GM18502 (cell line): ENCODE measurements around the gene OCA2.
A peak's percentile ranks its signal among the peaks of the same experiment; 100 is the strongest.
"Not testable (repeated sequence)": the region's sequence is repeated elsewhere in the genome, so short reads cannot be mapped to it uniquely, and the experiment has no call there.

ENCODE experiments used
- ATAC-seq: cut with Tn5 transposase; IDR thresholded peaks from one replicate; pipeline ENCODE4 v1.9.1; 2021; ENCODE audit warnings: mild to moderate bottlenecking; ENCODE audit not compliant: unreplicated experiment, poor library complexity

The OCA2 gene

GRCh38 chr15:28098766-28099554, at the start of gene OCA2:
Gene OCA2 (minus strand): TSS chr15:28099315. CDS start chr15:28081874, 17,441 bp downstream.
- ATAC-seq: peak; percentile 21

DNA sequence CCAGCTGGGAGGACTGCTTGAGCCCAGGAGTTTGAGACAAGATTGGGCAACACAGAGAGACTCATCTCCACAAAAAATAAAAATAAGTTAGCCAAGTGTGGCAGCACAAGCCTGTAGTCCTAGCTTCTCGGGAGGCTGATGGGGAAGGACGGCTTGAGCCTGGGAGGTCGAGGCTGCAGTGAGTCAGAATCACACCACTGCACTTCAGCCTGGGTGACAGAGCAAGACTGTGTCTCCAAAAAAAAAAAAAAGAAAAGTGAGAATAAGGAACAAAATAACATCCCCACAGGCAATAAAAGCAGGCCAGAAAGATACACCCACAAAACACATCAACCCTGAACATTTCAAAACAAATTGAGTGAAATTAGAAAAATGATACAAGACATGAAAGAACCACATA, 48.7 kb upstream of the OCA2 start:
- ATAC-seq: no peak

GRCh38 chr15:28145419-28145818, 46.3 kb upstream of the OCA2 start:
- not testable (repeated sequence) for ATAC-seq

- ATAC-seq: no peak
Observed at GRCh38 chr15:28140062-28140461, 40.9 kb upstream of the OCA2 start.

GRCh38 chr15:28137408-28138039, 38.4 kb upstream of the OCA2 start:
- not testable (repeated sequence) for ATAC-seq

DNA sequence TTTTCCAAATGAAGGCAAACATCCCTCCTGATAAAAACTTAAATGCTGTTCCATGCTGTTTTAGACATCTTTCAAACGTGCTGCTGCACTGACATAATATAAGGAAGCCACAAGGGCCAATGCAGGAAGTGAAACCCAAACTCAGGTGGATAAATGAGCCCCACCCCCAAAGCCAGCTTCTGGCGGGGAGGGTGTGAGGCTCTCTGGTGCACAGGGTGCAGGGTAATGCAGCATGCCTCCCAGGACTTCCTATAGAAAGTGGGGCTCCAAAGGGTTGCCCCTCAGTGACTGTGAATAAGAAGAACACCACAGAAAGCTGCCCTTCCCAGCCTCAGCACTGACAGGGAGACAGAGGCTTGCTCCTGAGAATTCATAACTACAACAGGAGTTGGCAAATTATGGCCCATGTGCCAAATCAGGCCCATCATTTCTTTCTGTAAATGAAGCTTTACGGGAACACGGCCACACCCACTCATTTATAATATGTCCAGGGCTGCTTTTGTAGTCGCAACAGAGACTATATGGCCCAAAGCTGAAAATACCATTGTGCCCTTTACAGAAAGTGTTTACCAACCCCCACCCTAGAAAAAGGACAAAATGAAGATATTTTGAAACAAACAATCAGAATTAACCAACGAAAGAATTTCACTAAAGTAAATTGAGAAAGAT, 37.3 kb upstream of the OCA2 start:
- ATAC-seq: peak; percentile 100

GRCh38 chr15:28133281-28133680, 34.2 kb upstream of the OCA2 start:
- ATAC-seq: no peak

DNA sequence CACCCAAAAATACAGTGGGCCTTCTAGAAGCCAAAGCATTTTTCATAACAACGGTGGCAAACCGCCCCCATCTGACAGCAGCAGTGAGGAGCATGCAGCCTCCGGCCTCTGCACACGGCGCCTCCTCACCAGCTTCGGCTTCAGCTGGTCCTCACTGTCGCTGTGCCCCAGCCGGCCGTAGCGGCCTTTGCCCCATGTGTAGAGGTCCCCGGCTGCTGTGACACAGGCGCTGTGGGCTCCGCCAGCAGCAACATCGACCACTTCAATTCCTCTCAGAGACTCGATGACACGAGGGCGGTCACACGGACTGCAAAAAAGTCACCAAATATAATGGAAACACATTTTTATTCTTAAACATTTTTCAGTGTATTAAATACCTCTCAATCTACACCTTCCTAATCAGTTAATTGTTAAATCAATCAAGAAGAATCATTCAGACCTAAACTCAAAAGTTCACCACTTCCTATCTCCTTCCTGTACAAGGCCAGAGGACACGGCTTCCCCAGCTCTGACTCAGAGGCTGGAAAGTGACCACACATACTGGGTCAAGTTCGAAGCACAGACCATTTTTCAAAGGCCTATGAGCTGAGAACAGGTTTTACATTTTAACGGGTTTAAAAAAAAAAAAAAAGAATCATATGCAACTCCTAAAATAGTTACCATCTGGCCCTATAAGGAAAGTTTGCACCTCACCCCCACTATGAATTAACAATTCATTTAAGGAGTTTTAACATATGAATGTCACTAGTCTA, 33.6 kb upstream of the OCA2 start:
- ATAC-seq: no peak

- no peak for ATAC-seq
Observed at GRCh38 chr15:28131946-28132345, 32.8 kb upstream of the OCA2 start.

- no peak for ATAC-seq
Observed at GRCh38 chr15:28131400-28131799, 32.3 kb upstream of the OCA2 start.

DNA sequence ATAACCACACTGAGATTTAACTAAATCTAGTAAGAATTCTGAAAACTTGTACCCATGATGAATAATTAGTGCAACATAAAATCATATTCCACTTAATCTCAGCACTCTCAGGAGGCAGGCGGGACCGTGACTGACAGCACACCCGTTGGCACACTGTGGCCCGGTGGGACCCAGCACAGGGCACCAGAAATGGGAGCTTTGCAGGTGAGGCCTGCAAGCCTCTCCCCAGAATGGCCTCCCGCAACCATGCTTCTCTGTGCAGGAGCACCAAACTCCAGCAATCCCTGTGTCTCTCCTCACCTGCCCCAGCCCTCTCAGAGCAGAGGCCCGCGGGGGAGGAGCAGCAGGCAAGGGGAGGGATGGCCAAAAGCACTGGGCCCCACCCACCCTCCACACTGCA, 31.5 kb upstream of the OCA2 start:
- no peak for ATAC-seq

DNA sequence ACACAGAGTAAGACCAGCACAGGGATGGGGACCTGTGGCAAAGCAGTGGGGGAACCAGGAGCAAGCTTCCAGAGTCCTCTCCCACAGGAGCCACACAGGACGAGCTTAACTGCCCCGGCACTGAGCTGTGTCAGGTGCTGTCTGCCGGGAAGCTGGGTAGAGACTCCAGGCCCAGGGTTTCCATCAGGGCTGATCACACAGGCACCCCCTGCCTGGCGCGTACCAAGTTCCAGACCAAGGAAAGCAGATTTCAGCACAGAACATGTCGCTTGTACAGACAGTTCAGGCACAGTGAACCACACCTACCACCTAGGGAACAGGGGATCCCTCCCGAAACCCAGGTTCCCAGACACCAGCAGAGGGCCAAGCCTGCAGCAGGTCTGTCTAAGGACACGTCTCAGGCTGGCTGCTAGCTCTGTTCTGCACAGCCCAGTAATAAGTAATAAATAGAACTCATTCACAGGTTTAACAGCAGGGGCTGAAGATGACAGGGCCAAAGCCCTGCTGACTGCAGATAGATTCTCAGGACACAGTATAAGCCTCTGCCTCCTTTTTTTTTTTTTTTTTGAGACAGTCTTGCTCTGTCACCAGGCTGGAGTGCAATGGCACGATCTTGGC, 30.2 kb upstream of the OCA2 start:
- no peak for ATAC-seq

DNA sequence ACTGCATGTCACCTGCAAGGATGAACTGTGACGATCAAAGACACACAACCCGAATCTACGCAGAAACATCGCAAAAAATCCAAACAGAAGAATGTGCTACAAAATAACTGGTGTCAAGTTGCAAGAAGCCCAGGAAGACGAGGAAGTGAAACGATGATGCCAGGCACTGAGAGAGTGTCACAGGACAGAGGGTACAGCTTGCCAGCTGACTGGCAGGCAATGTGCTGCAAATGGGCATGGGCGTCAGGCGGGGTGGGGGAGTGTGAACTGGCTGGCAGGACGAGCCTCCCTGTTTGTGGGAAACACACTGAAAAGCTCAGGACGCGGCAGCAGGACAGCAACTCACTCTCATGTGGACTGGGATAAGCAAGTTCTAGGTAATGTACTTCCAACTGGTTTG, 28.9 kb upstream of the OCA2 start:
- no peak for ATAC-seq

GRCh38 chr15:28127036-28127435, 27.9 kb upstream of the OCA2 start:
- ATAC-seq: no peak

- no peak for ATAC-seq
Observed at GRCh38 chr15:28125673-28126651, 26.8 kb upstream of the OCA2 start.

- no peak for ATAC-seq
Observed at GRCh38 chr15:28124841-28125240, 25.7 kb upstream of the OCA2 start.

GRCh38 chr15:28123408-28124023, 24.4 kb upstream of the OCA2 start:
- peak; percentile 72 for ATAC-seq

DNA sequence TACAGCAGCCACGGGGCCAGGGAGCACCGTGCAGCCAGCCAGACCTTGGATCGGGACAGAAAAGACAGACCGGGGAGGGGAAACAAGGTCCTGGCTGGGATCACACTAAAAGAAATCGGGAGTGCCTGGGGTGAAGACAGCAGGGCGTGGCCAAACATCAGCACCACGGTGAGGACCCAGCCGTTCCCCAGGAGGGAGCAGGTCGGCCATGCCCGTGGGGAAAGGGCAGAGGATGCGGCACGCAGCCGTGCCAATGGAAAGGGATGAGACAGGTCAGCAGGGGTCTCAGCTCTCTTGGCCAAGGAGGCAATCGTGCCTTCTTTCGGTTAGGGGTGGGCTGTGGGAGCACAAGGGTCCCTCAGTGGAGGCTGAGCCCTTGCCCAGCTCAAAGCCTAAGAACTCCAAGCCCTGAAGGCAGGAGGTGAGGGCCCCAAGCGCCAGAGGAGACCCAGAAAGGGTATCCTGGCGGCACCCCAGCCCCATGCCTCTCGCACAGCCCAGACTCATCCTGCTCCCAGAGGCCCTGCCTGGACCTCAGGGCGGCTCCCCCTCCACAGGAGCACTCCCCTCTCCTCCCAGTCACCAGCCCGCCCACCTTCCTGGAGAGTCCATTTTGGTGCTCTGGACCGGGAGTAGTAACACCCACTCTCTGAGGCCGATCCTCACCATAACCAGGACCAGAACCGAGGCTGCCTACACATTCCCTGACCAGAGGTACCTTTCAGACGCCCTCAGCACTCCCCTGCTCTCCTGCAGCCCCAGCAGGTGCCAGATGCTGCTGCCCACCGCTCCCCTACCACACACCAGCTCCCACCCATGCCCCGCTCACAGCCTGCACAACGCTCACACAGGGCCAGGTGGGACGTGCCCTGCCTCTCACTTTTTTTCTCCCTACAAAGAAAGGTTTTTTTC, 23.2 kb upstream of the OCA2 start:
- ATAC-seq: no peak
